Effector CD4-positive, alpha-beta T cell (primary cell): ENCODE data around the gene MYBPH.

Experiments used
- DNase-seq: peaks from one replicate; pipeline ENCODE4 v3.0.0-alpha.2; 2020

Gene MYBPH

DNA sequence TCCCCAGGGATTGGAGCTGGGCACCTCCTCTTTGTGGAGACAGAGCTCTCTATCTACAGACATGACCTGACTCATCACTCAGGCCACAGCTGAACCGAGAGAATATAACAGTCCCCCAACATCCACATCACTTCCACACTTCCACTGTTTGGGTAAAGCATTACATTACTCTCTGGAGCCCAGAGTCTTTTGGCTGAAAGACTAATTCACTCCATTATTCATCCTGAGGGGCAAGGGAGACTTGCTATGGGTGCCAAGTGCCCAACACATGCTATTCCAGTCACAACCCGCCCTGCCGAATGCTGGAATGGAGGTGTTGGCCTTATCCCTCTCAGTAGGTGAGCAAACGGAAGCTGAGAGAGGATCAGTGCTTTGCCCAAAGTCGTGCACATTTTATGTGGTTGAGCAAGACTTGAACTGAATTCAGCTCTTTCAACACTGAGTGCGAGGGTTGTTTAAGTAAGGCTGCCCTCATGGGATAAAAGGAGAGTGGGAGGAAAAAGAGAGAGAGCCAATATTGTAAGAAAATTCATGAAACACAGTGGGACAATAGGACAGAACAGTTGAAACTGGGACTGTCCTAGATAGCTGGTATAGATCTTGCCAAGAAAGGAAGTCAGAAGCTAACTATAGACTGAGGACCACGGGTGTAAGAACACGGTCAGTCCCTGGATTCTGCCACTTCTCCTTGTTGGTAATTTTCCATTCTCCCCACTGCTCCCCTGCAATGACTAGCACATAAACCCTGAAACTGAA, 24.4 kb upstream of the MYBPH start:
- DNase-seq, result no peak

DNA sequence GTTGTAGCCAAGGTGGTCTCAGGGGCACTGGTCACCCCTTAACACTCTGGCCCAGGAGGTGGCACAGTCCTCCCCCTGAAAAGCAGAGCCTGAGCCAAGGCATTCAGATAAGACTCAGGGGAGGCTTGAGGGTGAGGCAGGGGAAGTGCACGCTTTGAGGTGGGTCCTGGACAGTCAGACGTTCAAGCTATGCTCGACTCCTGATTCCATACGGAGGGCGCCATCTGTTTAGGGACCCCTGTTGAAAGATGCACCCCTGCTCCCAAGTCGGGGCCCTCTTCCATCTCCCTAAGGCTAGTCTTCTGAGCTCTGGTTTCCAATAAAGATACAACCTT, 23.8 kb upstream of the MYBPH start:
- DNase-seq, result no peak

DNA sequence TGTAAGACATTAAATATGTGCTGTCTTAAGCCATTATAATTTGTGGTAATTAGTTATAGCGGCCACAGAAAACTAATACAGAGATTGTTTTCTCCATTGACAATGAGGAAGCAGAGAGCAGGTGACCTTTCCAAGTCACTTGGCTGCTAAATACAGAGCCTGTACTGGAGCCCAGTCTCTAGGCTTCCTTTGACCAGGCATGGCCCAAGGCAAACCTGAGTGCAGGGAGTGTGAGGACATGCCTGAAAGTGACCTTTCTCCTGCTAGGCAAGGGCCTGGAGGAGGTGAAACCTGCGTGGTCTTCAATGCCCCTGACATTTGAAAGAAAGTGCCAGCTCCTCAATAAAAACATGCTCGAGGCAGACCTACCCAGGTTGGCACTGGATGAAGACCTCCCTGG, 23.4 kb upstream of the MYBPH start:
- no peak for DNase-seq

DNA sequence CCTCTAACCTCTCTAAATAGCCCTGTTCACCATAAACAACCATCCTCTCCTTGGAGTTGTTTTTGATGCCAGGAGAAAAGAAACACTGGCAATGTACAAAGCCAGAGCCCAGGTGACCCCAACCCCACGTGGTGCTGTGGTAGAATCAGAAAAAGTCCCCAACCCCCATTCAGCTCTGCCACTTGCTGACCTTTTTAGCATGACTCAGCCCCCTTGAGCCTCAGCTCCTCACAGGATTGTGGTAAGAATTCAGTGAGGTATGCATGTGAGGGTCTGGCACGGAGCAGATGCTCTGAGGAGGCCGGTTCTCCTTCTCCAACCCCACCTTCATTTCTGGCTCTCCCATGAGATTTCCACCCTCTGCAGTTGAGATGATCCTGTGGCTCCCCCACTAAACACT, 22.0 kb upstream of the MYBPH start:
- DNase-seq, result no peak

DNA sequence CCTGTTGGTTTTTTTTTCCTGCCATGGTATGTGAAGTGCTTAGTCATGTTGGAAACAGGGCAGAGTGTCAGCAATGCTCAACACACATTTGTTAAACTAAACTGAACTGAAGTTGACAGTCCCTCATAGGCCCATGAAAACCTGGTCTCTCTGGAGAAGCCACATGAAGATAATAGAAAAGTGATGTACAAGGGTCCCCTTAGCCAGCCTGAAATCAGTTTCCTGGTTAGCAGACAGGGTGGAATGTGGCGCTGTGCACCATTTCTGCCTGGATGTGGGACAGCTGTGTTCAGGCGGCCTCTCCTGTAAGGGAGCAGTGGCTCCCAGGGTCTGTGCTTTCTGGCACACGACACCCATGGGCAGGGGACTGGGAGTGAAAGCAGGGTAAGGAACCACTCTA, 20.7 kb upstream of the MYBPH start:
- no peak for DNase-seq

DNA sequence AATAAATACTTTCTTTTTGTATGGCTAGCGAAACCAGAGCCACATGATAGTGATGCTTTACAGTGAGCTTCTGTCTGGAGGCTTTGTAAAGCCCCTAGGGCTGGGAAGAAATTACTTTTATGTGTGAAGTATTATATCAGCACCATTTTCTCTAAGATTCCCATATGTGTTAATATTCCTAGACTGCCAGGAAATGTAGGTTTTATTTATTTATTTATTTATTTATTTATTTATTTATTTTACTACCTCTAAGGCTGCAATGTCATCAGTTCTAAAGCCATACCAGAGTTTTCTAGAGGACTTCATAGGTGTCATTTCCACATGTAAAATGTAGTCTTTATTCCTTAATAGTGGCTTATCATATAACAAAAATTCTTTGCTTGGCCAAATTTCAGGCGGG, 15.3 kb upstream of the MYBPH start:
- no peak for DNase-seq

DNA sequence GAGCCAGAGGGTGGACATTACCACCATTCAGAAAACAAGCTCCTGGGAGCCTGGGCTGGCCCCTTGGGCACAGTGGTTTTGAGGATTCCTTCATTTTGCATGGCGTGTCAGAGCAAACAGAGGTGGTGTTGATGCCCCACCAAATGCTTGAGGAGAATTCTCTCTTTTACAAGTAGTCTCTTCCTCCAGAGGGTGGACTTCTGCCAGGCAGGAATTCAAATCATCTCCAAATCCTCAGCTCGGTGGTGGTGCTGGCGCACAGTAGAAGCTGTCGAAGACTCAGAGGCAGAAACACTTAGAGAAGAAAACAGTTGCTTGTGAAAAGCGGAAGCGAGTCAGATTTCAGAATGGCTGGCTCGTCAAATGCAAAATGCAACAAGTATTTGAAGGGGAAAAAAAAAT, 14.3 kb upstream of the MYBPH start:
- no peak for DNase-seq

DNA sequence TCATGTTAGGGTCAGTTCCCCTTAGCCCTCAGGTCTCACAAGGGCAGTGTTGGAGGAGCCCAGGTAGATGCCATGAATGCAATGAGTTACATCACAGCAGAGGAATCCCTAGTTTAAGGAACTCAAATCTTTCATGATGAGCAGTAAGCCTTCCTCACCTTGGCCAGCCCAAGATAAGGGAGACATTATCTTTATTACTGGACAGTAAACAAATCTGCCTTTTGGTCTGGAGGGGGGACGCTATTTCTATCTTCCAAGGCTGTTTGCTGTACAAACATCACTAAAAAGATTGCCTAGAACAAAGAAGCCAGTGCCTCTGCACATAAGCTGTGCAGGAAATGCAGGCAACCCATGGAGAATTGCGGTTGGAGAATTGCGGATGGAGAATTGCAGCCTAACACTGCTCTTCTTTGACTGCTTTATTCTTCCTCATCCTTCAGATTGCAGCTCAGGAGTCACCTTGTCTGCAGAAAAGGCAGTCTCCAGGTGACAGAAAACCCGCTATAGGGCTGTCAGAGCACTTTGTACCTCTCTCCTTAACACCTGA, 13.1 kb upstream of the MYBPH start:
- no peak for DNase-seq

DNA sequence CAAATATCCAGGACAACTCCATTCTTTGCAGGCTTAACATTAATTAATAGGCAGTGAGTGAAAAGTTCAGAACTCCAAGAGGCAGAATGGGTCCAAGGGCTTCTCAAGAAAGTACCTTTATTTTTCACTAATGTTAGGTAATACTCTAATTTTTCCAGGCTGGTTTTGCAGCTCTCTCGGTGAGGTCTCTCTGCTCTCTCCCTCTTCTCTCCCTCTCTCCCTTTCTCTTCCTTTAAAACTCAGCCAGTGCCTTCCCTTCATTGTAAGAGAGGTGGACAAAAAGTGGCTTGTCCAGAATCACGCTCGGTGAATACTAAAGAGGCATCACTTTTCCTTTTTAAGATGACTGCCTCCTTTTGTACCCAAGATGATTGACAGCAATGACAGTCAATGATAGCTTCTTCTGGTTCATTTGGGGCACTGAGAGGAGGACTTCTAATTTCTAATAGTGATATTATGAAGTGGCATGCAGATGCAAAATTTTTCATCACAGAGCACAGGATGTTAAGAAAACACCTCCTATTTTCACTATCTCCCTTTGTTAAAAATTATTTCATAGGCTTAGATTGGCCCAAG, 12.2 kb upstream of the MYBPH start:
- no peak for DNase-seq

DNA sequence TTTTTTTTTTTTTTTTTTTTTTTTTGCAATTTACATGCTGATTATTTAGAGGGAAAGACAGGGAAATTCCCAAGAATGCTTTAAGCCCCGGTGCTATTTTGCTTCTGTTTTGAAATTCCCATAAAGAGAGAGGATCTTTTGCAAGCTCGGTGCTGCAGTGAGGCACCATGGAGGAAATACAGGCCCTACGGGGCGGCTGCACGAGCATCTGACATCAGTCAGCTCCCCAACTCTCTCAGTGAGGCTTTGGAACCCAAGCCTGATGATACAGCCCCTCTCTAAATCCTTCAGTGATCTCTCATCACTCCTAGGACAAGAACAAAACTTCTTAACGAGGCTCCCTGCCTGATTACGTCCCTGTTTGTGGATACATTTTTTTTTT, 11.7 kb upstream of the MYBPH start:
- no peak for DNase-seq

DNA sequence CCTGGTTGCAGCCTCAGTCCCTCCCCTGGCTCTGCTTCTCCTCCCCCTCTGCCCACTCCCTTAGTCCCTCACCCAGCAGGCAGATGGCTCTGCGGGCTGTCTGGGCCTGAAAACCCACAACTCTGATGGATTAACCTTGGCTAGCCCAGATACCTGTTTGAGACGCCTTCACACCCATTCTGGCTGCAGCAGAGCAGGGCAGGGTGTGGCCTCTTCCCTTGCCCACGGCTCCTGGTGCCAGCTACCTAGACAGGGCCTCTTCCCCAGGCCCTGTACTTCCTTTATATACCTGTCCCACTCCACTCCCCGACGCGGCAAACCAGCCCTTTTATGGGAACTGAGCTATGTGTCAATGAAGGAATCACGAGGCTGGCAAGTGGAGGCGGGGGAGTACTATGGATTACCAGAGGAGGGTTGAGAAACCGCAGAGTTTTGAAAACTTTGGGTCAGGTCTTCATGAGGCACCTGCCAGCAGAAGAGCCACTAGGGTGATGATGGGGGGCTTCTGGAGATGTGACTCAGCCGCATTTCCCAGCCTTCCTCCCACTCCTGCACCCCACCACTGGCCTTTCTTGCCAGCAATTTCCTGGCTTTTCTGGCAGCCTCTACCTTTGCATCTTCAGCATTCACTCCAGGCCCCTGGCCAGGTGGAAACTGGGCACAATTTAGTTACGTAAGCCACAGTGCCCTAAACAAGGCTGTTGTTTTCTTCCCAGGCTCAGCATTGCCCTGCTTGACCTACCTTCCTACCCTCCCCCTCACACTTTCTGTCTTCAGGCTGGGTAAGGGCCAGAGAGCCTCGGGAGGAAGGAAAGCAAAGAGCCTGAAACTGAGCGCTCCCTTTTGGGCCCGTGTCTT, 11.0 kb upstream of the MYBPH start, which contains the start of gene CHI3L1:
CHI3L1 (minus strand) TSS at position 259 of the 858 bp plus-strand sequence; CDS start at position 178, 81 bp downstream.
- DNase-seq, result no peak

DNA sequence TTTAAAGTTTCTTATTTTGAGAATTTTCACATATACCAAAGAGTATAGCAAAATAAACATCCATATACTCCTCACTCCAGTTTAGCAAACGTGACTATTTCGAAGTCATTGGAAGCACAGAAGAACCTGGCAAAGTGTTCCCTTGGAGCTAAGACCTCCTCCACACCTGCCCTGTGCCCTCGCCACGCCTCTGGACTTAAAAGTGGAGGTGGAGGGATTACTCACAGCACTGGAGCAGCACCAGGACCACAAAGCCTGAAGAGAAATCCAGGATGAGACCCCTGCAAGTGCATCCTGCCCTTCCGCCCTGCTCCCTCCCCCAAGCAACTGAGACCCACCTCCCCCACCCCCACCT, 10.4 kb upstream of the MYBPH start:
- no peak for DNase-seq

DNA sequence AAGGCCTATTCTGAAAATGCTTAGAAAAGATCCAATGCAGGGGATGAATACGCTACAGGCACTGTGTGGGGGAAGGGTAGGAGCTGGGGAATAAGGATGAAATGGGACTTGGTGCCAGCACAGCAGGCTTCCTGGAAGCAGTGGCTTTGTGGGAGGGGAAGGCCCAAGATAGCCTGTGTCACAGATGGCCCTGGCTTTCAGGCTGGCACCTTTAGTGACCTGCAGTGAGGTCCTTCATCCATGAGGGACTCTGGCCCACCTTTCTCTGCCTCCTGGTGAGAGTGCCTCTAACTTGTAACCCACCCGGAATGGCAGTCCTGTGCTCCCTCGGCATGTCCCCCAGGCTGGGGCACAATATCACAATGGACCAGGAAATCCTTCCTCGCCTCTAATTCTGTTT, 10.0 kb upstream of the MYBPH start:
- no peak for DNase-seq

DNA sequence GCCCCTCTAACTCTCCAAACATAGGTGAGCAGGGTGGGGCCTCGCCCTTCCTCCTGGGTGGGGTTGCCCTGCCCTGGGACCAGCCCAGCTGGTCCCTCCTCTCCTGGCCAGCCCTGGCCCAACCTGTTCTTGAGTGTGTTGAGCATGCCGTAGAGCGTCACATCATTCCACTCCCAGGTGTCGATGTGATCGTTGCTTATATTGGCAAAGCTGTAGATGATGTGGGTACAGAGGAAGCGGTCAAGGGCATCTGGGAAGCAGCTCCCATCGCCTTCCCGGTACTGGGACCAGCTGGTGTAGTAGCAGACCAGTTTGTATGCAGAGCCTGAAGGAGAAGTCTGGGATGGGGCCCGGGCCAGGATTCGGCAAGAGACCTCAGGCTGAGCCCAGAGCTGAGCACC, 9.4 kb upstream of the MYBPH start:
- no peak for DNase-seq

DNA sequence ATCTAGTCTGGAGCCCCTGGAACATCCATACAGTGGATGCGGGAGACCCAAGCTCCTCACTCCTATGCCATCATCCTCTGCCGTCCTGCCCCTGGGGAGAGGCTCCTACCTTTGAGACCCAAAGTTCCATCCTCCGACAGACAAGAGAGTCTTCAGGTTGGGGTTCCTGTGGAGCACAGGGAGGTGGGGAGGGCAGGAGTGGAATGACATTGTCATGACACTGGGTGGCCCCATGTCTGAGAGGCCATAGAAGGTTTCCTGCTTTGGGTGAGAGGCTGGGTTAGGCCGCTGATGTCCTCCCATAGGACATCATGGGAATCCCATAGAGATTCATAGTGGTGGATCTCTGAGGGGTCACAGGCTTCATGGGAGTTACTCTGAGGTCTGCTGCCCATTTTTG, 8.8 kb upstream of the MYBPH start:
- DNase-seq, result no peak

DNA sequence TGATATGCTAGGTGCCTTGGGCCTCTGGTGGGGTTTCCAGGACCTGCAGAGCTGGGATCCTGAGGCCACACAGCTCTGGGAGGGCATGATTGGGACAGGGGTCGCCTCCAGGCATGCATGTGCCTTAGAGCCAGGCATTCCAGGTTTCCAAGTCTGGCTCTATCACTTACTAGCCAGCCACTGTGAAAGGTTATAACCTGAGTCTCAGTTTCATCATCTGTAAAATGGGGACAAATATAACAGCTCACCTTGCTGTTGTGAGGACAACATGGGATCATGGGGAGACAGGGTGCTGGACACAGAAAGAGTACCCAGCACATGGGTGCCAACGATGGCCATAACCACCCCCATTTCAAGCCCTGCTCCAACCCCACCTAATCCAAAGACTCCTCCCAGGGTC, 8.2 kb upstream of the MYBPH start:
- no peak for DNase-seq

DNA sequence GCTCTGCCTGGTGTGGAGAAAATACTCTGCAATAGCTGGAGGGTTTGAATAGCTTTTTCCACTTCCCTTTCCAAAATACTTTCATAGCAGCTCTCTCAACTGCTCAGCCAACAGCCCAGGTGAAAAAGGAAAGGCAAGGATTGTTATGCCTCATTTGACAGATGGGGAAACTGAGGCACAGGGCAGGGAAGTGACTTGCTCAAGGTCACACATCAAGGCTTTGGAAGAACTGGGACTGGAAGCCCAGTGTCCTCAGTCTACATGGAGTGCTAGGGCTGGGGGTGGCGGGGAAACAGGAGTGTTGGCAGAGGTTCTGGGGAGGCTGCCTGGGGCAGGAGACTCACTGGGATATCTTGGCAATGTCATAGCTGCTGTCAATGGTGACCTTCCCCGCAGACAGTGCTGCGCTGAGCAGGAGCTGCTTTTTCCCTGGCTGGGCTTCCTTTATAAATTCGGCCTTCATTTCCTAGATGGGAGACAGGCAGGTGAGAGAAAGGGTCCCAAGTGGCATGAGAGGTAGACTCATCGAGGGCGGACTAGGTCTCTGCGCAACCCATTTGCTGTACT, 6.8 kb upstream of the MYBPH start:
- no peak for DNase-seq

DNA sequence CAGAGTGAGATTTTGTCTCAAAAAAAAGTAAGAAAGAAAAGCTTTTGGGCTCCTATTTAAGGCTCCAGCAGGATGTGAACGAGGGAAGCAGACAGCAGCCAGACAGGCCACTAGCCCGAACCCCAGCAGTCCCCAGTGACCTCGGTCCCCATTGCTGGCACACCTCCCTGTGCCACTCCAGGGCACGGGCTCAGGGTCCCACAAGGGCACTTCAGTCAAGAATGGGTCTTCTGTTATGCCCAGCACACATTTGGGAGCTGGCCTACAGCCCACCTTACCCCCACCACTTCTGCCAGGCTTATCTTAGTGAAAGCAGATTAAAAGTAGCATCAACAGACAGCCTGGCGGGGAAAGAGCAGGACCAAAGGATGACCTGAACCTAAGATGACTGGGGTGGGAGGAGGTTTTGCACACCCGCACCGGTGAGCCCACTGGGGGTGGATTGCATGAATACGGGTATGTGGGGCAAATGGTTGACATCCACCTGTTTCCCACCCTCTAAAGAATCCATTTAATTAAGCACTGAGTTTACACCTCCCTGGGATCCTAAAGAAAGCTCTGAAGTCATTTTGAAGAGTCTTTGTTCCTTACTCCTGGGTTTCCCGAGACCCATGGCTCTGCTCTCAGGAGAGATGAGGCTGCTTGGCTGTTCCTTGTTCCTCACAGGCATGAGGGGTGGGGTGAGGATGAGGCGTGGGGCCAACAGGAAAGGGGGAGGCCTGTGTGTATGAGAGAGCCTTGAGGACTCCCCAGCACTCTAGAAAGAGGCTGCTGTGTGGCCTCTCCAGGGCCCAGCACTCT, 6.2 kb upstream of the MYBPH start:
- no peak for DNase-seq

DNA sequence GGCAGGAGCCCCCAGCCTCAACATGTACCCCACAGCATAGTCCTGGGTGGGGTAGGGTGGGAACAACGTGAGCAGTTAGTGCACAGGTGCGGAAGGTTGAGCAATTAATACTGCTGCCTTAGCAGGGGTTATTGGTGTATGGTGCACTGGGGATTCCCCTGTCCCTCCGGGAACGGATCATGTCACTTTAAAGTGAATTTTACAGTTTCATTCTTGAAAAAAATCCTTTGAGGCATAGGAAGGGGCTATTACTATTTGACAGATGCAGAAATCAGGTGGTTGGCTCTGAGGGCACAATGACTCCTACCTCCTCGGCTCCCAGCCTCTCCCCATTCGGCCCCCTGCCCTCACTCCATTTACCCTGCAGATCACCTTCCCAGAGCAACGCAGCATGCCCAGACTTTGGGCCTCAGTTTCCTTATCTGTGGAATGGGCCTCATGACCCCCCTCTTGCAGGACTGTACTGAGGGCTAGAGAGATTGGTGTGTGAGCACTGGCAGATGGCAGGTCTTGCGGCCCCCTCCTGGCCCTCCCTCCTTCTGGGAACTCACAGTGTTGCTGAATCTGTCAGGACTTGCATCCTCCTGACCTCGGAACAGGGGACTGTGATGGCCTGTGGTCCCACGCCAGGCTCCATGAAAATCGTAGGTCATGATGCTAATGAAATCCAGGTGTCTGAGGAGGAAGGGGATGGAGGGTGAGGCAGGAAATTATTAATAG, 5.1 kb upstream of the MYBPH start:
- DNase-seq, result no peak

DNA sequence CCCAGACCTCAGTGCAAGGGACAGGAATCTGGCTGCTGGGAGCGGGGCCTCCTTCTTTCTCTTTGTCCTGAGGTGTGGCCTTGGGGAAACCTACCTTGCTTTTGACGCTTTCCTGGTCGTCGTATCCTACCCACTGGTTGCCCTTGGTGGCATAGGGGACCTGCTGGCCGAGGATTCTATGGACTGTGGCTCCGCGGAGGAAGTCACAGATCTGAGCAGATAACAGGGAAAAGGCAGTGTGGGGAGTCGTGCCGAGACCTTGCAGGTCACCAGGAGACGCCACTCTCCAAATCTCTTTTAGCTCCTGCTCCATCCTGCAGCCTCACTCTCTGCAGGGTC, 4.0 kb upstream of the MYBPH start:
- DNase-seq, result no peak

DNA sequence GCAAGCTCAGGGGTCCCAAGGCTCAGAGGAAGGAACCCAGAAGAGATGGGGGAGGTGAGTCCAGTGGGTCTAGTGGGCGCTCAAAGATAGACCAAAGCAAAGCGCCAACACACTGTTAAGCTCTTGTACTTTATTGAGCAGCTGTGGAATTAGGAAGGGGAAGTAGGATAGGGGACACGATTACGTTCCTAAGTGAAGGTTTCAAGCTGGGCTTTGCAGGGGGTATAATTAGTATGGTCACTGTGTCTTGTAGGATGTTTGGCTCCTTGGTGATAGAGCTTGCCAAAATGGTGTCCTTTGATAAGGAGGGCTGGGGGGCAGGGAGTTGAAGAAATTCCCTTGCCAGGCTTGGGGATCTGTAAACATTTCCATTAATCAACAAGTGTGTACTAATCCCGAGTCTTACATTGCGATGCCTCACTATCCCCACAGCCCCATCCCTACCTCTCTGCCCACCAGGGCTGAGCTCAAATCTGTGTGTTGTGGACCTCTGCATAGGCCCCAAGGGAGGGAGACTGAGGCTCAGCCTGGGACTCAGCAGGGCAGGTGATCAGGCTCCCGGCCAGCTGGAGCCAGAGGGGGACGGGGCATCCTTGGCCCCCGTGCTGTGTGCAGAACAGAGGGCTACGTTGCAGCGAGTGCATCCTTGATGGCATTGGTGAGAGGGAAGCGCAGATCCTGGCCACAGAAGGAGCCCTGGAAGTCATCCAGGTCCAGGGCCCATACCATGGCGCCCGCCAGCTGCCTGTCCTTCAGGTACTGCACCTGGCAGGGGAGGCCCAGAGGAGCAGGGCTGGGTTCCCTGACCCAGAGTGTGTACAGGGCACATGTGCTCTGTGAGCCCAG, 3.4 kb upstream of the MYBPH start:
- DNase-seq, result no peak
